IPS-11a (cell line): Measurements from ENCODE around the gene CFAP299.

Source experiments
- H3K4me3 ChIP-seq: one replicate; pipeline ENCODE4 v1.5.1; 2013; ENCODE audit warnings: low read depth, low read length, control low read depth

CFAP299 gene

DNA sequence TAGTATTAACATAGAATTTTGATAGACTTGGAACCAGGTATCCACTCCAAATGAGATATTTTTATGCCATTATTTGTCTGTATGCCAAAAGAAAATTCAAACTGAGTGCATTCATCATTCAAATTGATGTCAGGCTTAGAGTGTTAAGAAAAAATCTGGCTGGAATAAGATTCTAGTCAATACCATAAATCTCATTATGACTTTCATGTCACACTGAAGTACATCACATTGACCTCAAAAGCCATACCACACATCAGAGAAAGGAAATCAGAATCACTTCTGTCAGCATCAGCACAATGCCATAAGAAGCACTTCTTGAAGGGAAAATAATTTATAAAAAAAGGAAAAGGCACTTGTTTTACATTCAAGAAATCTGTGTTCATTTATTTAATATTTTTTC, 575.9 kb downstream of the CFAP299 start:
- H3K4me3 ChIP-seq = no peak overlapping the region

GRCh38 chr4:80912350-80912749, 576.8 kb downstream of the CFAP299 start:
- H3K4me3 ChIP-seq = no peak overlapping the region

DNA sequence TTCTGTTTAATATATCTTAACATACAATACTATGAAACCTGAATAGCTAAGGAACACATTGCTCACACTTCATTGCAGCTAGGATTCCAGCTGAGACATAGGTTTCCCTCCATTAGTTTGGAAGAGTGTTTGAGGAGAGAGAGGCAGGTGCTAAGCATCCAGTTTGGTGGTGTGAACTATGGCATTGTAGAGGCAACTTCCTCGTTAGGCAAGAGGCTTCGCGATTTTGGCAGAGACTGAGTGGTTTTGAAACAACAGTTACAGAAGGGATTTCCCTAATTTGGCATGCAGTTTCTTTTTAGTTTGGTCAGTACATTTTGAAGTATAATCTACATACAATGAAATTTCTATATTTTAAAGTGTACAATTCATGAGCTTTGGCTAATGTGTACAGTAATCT, 577.9 kb downstream of the CFAP299 start:
- no peak overlapping the region for H3K4me3 ChIP-seq

DNA sequence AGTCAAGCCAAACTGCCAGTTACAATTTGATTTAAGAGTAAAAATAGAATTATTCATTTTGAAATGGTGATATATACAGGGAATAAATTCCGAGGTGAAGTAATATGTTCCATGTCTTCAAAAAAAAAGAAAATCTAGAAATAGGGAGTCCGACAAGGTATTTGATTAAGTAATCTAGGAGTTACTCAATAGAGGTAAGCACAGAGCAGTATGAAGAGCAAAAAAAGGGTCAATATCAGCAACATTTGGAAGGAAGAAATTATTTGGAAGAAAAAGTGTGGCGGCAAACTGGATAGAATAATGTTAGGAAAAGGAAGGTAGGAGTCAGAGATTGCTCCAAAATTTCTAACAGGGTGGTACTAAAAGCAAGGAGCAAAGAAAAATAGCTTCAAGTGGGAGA, 581.2 kb downstream of the CFAP299 start:
- no peak overlapping the region for H3K4me3 ChIP-seq

DNA sequence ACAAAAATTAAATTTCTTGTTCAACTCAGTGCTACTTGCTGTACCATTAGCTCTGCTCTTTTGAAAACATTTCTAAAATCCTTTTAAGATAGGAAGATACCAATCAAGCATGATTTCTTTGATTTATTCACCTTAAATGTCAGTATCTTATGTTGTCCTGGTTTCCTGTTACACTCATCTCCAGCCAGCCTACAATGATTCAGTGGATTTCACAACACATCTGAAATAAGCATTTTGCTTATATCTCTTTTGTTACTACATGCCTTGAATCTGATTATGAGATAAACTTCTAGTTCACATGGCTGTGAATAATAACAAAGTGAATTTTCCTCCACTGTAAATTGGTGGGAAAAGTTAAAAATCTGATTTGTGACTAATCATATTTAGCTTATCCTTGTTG, 582.5 kb downstream of the CFAP299 start:
- H3K4me3 ChIP-seq = no peak overlapping the region

DNA sequence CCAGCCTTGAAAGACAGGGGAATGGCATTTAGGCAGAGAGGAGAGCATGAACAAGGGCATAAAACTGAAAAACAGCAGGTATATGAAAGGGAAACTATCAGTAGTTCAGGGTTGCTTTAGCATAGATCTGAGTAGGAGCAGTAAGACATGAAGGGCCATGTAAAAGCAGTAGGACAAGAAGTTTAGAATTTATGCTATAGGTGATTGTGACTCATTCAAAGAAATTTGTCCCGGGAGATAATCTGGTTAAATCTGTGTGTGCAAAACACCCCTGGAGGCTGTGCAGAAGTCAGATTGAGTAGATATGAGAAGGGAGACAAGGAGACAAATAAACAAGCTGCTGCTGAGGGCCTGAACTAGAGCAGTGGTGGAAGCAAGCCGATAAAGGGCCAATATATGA, 585.9 kb downstream of the CFAP299 start:
- no peak overlapping the region for H3K4me3 ChIP-seq

DNA sequence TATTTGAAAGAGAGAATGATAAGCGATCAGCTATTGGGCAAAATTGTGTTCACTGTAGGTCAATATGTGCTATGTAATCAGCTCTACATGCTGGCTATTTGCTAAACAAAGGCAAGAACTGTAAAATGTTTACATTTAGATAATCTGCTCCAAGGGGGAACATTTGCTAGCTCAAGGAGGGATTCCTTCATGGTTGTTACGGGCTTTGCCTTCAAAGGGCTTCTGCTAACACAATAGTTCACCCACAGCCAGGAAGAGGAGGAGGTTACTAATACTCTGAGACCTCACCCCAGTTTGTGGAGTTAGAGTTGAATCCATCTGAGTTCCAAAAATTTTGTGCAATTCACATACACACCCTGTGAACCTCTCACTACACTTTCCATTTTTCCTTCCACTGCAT, 587.4 kb downstream of the CFAP299 start:
- no peak overlapping the region for H3K4me3 ChIP-seq

DNA sequence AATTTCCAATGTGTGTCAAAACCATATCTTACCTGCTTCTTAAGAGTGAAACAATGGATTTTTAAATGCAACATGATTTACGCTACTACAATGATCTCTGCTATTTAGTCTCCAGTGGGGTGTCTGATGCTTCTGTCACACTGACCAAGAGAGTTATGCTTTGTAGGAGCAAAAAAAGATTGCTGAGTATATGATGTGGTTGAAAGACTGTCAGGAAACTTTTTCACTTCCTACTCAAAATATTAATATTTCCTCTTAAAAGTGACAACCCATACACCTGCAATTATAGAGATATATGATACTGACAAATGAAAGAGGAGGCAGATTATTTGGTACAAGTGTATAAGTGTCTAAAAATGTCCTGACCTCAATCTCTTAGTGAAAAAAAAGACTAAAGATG, 589.8 kb downstream of the CFAP299 start:
- H3K4me3 ChIP-seq = no peak overlapping the region

DNA sequence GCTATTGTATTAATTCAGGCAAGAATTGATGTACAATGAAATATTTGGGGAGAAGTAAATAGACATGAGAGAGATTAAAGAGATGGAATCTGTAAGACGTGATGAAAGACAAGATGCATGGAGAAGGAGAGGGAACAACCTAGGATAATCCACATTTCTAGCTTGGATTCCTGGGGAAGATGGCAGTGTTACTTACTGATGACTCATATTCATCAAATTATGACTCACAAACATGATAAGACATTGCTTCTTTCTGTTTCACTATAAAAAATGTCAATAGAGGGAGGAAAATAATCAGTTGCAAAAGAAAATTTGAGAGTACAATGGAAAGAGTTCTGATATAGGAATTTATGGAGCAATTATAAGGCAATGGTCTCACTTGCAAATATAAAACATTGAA, 590.9 kb downstream of the CFAP299 start:
- no peak overlapping the region for H3K4me3 ChIP-seq

- H3K4me3 ChIP-seq = no peak overlapping the region
These were observed 591.4 kb downstream of the CFAP299 start for GRCh38 chr4:80926891-80927290.

DNA sequence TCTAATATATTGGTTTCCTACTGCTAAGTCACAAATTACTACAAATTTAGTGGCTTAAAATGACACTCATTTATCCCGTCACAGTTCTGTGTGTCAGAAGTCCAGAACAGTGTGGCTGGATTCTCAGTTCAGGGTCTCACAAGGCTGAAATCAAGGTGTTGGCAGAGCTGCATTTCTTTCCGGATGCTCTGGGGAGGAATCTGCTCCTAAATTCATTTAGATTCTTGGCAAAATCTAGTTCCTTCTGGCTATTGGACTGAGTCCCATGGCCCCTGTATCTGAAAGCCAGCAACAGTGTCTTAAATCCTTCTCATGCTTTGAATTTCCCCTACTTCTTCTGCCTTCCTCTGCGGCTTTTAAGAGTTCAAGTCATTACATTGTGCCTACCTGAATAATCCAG, 591.9 kb downstream of the CFAP299 start:
- H3K4me3 ChIP-seq = no peak overlapping the region

GRCh38 chr4:80931631-80932081, 596.1 kb downstream of the CFAP299 start:
- no peak overlapping the region for H3K4me3 ChIP-seq

DNA sequence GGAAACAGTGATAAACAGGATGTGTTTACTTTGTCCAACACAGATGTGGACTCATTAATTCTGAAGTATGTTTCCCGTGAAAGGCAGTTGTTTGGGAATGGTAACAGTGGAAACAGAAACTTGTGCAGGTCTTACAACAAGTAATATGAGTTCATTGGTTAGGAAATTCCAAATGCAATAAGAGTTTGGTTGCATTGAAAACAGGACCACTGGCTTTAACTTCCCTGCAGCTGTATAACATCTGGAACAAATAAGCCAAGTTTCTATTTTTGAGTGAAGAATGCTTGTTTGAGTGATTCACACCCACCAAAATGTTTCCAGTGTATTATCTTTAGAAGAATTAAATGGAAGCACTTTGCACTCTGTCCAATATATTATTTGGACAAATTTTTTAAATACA, 612.6 kb downstream of the CFAP299 start:
- H3K4me3 ChIP-seq = no peak overlapping the region

DNA sequence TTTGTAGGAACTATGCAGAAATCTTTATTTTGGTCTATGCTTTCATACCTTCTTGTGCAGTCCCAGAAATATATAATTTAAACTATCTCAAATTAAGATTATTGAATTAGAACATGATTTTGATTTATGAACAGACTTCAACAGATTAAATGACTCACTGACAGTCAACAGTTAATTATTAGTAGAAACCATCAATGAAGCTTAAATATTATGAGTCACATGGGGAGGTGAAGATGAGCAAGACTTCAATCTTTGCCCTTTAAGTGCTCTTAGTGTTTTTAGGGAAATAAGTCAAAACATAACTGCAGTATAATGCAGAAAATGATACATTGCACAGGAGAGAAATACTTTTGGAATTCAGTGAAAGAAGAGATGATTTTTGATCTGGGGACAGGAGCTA, 613.5 kb downstream of the CFAP299 start:
- no peak overlapping the region for H3K4me3 ChIP-seq

GRCh38 chr4:80956421-80956820, 620.9 kb downstream of the CFAP299 start:
- no peak overlapping the region for H3K4me3 ChIP-seq

GRCh38 chr4:80963051-80963450, 627.5 kb downstream of the CFAP299 start:
- H3K4me3 ChIP-seq = no peak overlapping the region

DNA sequence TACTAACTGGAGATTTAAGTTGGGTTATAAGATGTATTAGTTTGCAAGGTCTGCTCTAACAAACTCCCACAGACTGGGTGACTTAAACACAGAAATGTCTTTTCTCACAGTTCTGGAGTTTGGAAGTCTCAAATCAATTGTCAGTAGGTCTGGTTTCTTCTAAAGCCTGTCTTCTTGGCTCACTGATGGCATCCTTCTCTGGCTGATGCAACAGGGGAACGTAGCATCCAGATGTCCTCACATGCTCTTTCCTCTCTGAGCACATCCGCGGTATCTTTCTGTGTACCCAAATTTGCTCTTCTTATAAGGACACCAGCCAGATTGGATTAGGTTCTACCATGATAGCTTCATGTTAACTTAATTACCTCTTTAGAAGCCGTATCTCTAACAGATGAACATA, 631.8 kb downstream of the CFAP299 start:
- H3K4me3 ChIP-seq = no peak overlapping the region

- no peak overlapping the region for H3K4me3 ChIP-seq
These were observed 644.7 kb downstream of the CFAP299 start for GRCh38 chr4:80980239-80980638.

DNA sequence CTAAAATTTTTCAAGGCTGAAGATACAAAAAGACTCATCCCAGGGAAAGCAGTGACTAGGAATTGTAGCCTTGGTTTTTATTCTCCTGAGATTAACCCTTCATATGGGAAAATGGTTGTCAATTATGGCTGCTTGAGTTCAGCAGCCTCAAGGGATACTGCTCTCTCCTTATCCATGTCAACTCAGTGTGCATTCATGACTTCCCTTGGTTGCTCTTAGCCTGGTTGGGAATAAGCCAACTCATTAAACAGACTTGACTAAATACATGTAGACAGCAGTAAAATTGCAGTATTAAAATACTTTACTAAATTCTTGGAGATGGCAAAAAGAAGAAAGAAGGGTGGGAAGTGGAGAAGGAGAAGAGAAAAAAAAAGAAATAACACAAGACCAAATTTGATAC, 650.5 kb downstream of the CFAP299 start:
- H3K4me3 ChIP-seq = no peak overlapping the region

DNA sequence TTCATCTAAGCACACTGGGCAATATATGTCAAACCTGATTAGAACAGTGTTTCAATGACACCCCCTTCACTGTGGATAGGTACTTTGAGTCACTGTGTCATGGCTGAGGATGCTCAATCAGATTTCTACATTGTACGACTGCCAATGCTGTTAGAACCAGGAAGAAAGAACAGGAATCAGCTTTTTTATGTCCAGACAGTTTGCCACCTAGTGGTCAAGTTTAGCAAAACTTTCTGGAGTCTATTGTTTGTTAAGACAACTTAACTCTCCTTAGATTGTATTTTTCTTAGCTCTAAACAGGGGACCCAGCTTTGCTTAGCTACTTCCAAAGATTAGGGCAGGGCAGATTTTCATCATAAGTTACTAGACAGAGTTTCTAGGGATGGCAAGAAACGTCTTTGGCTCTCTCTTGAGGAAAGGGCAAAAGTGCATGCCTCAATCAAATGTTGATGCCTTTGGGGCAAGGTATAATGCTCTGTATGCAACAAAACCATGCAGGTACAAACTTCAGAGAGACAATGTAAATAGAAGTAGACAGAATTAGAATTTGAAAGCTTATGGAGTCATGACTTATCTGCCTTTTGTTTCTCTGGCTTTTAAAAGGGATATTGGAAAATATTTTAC, 654.5 kb downstream of the CFAP299 start:
- H3K4me3 ChIP-seq = no peak overlapping the region

- H3K4me3 ChIP-seq = no peak overlapping the region
These were observed 655.3 kb downstream of the CFAP299 start for GRCh38 chr4:80990851-80991250.

- no peak overlapping the region for H3K4me3 ChIP-seq
These were observed 664.4 kb downstream of the CFAP299 start for GRCh38 chr4:80999943-81000342.

GRCh38 chr4:81003597-81004111, 668.1 kb downstream of the CFAP299 start:
- H3K4me3 ChIP-seq = no peak overlapping the region
